ENCODE results near the gene GPX7.

GRCh38 chr1:52634111-52634510 lies 31.9 kb downstream of the GPX7 start:
- TF ChIP-seq CTCF (IDR thresholded peaks at IDR 0.05; ENCODE audit: borderline replicate concordance, extremely low read depth, low read length, poor library complexity, severe bottlenecking), result no peak
- no peak for TF ChIP-seq EZH2 (IDR thresholded peaks at IDR 0.05; ENCODE audit: borderline replicate concordance, low read depth, low read length, severe bottlenecking)
